Trophoblast cell (in vitro differentiated cells and primary cell): ENCODE results near the gene SPACA4.
A peak's percentile ranks its signal among the peaks of the same experiment; 100 is the strongest.

Experiments used
- DNase-seq, 2 donors: peaks; one replicate each; pipeline ENCODE4 v3.0.0-alpha.2; 2016
- H2AFZ ChIP-seq: 2 replicates; pipeline ENCODE4 v1.6.1; 2013; ENCODE audit warnings: low read length, moderate library complexity, mild to moderate bottlenecking; ENCODE audit not compliant: insufficient read depth, poor library complexity
- H2AK5ac ChIP-seq: 2 replicates; pipeline ENCODE4 v1.6.1; 2013; ENCODE audit warnings: mild to moderate bottlenecking, low read length
- H2BK120ac ChIP-seq: 2 replicates; pipeline ENCODE4 v1.6.1; 2013; ENCODE audit warnings: low read length, mild to moderate bottlenecking, moderate library complexity; ENCODE audit not compliant: insufficient read depth, poor library complexity
- H2BK12ac ChIP-seq: 2 replicates; pipeline ENCODE4 v1.6.1; 2013; ENCODE audit warnings: mild to moderate bottlenecking, low read length, moderate library complexity
- H2BK5ac ChIP-seq: 2 replicates; pipeline ENCODE4 v1.6.1; 2013; ENCODE audit warnings: low read length, low read depth, moderate library complexity, mild to moderate bottlenecking; ENCODE audit not compliant: poor library complexity
- H3K14ac ChIP-seq: 2 replicates; pipeline ENCODE4 v1.6.1; 2013; ENCODE audit warnings: mild to moderate bottlenecking, low read length
- H3K18ac ChIP-seq: 2 replicates; pipeline ENCODE4 v1.6.1; 2013; ENCODE audit warnings: mild to moderate bottlenecking, low read length
- H3K23ac ChIP-seq: 2 replicates; pipeline ENCODE4 v1.6.1; 2013; ENCODE audit warnings: low read length
- H3K27ac ChIP-seq: 2 replicates; pipeline ENCODE4 v1.5.1; 2013; ENCODE audit warnings: low read depth, mild to moderate bottlenecking, inconsistent platforms, low read length, moderate library complexity
- H3K27me3 ChIP-seq: 2 replicates; pipeline ENCODE4 v1.6.1; 2013; ENCODE audit warnings: inconsistent platforms, mild to moderate bottlenecking, low read length, moderate library complexity; ENCODE audit not compliant: insufficient read depth
- H3K36me3 ChIP-seq, 2 experiments: 1 replicate in 1 of 2; 2 replicates in 1 of 2; pipeline ENCODE4 v1.6.1; 2013; ENCODE audit warnings: low read length in 2 of 2, mild to moderate bottlenecking in 2 of 2, moderate library complexity in 1 of 2; ENCODE audit not compliant: insufficient read depth in 2 of 2, control insufficient read depth in 1 of 2
- H3K4ac ChIP-seq: 2 replicates; pipeline ENCODE4 v1.6.1; 2013; ENCODE audit warnings: low read depth, mild to moderate bottlenecking, low read length, moderate library complexity
- H3K4me1 ChIP-seq, 2 experiments: 1 replicate in 1 of 2; 2 replicates in 1 of 2; pipeline ENCODE4 v1.6.1; 2013; ENCODE audit warnings: low read length in 2 of 2, mild to moderate bottlenecking in 2 of 2, moderate library complexity in 1 of 2; ENCODE audit not compliant: insufficient read depth in 2 of 2, control insufficient read depth in 1 of 2
- H3K4me2 ChIP-seq: 2 replicates; pipeline ENCODE4 v1.6.1; 2013; ENCODE audit warnings: inconsistent platforms, mild to moderate bottlenecking, low read length, moderate library complexity
- H3K4me3 ChIP-seq: 2 replicates; pipeline ENCODE4 v1.5.1; 2013; ENCODE audit warnings: mild to moderate bottlenecking, low read depth, low read length, inconsistent platforms
- H3K79me1 ChIP-seq: one replicate; pipeline ENCODE4 v1.6.1; 2013; ENCODE audit warnings: low read length
- H3K79me2 ChIP-seq: 2 replicates; pipeline ENCODE4 v1.6.1; 2013; ENCODE audit warnings: low read length, mild to moderate bottlenecking; ENCODE audit not compliant: control insufficient read depth, insufficient read depth, poor library complexity
- H3K9ac ChIP-seq: 2 replicates; pipeline ENCODE4 v1.6.1; 2013; ENCODE audit warnings: mild to moderate bottlenecking, low read length
- H3K9me3 ChIP-seq: 2 replicates; pipeline ENCODE4 v1.6.1; 2013; ENCODE audit warnings: low read depth, mild to moderate bottlenecking, control low read depth, inconsistent platforms, low read length; ENCODE audit not compliant: insufficient read depth
- H4K12ac ChIP-seq: 2 replicates; pipeline ENCODE4 v1.6.1; 2013; ENCODE audit warnings: low read depth, mild to moderate bottlenecking, low read length, moderate library complexity
- H4K8ac ChIP-seq: 2 replicates; pipeline ENCODE4 v1.6.1; 2013; ENCODE audit warnings: low read depth, mild to moderate bottlenecking, low read length, moderate library complexity
- H4K91ac ChIP-seq: one replicate; pipeline ENCODE4 v1.6.1; 2013; ENCODE audit warnings: low read depth, mild to moderate bottlenecking, low read length, moderate library complexity
- WGBS: extraction: QIAGEN DNeasy Blood & Tissue Kit; methylation state at CpG from one replicate; pipeline ENCODE4 v1.1.7; 2013; ENCODE audit warnings: missing lambda C conversion rate; ENCODE audit not compliant: insufficient read length, insufficient coverage; ENCODE audit errors: extremely low coverage; 5-methylcytosine and 5-hydroxymethylcytosine counted together

Gene SPACA4

GRCh38 chr19:48634424-48635262, 28.1 kb downstream of the SPACA4 start:
- H3K4me1 ChIP-seq = peaks cover 25 to 47% of the 10 kb centered on the region in 2 experiments
- peaks cover 3% of the 10 kb centered on the region for H3K9me3 ChIP-seq
- H3K18ac ChIP-seq = no peak overlapping the region
- no peak overlapping the region for H3K9ac ChIP-seq
- no peak overlapping the region for H3K4ac ChIP-seq
- WGBS = no CpG with 5 or more reads among the region's 37 CpGs
- peaks cover 4% of the 10 kb centered on the region for H3K79me1 ChIP-seq
- no peak overlapping the region for H2BK5ac ChIP-seq
- H2BK12ac ChIP-seq = no peak overlapping the region
- no peak overlapping the region for H3K14ac ChIP-seq
- no peak overlapping the region for H3K27ac ChIP-seq
- no peak overlapping the region for H2AK5ac ChIP-seq
- peak; percentile 96 to 98 for DNase-seq
- peak overlapping the region; percentile 38 for H3K4me2 ChIP-seq
- H3K36me3 ChIP-seq = no peaks in the 10 kb centered on the region
- H4K12ac ChIP-seq = no peak overlapping the region
- no peak overlapping the region for H3K4me3 ChIP-seq
- no peaks in the 10 kb centered on the region for H3K79me2 ChIP-seq
- peak overlapping the region; percentile 50 for H2AFZ ChIP-seq
- H3K23ac ChIP-seq = no peak overlapping the region
- H4K8ac ChIP-seq = peak overlapping the region; percentile 69
- H4K91ac ChIP-seq = peak overlapping the region; percentile 72
- H2BK120ac ChIP-seq = no peak overlapping the region
- peaks cover 15% of the 10 kb centered on the region for H3K27me3 ChIP-seq

GRCh38 chr19:48635263-48635965, 28.9 kb downstream of the SPACA4 start:
- Histone ChIP-seq H3K18ac (peak overlapping the region; percentile 15), H3K27me3 (peaks cover 15% of the 10 kb centered on the region), H2AK5ac (no peak overlapping the region), H3K4me3 (peak overlapping the region; percentile 53), H3K27ac (no peak overlapping the region), H3K23ac (no peak overlapping the region), H3K36me3 (no peaks in the 10 kb centered on the region), H4K91ac (no peak overlapping the region), H3K79me2 (no peaks in the 10 kb centered on the region), H3K14ac (no peak overlapping the region), H3K4me2 (peak overlapping the region; percentile 67), H3K4me1 (peaks cover 21 to 40% of the 10 kb centered on the region in 2 experiments), H2BK12ac (no peak overlapping the region), H3K9me3 (peaks cover 3% of the 10 kb centered on the region), H2BK120ac (no peak overlapping the region), H2AFZ (peak overlapping the region; percentile 62), H3K9ac (no peak overlapping the region), H3K4ac (no peak overlapping the region), H4K8ac (peak overlapping the region; percentile 32), H2BK5ac (no peak overlapping the region), H4K12ac (no peak overlapping the region), H3K79me1 (peaks cover 4% of the 10 kb centered on the region)
- DNase-seq = peak; percentile 43 to 68
- no CpG with 5 or more reads among the region's 67 CpGs for WGBS

GRCh38 chr19:48635966-48636858, 29.7 kb downstream of the SPACA4 start:
- H2AFZ ChIP-seq = peak overlapping the region; percentile 62
- whole genome bisulfite sequencing = no CpG with 5 or more reads among the region's 35 CpGs
- H3K9ac ChIP-seq = no peak overlapping the region
- no peak overlapping the region for H2BK12ac ChIP-seq
- no peak overlapping the region for H3K4me3 ChIP-seq
- H3K36me3 ChIP-seq = no peaks in the 10 kb centered on the region
- no peak overlapping the region for H3K23ac ChIP-seq
- H2AK5ac ChIP-seq = no peak overlapping the region
- no peak overlapping the region for H4K91ac ChIP-seq
- no peak overlapping the region for H2BK5ac ChIP-seq
- H3K9me3 ChIP-seq = peaks cover 3% of the 10 kb centered on the region
- H3K27ac ChIP-seq = no peak overlapping the region
- peaks cover 15% of the 10 kb centered on the region for H3K27me3 ChIP-seq
- no peak for DNase-seq
- peak overlapping the region; percentile 19 for H4K8ac ChIP-seq
- H3K4me1 ChIP-seq = peaks cover 21 to 32% of the 10 kb centered on the region in 2 experiments
- H4K12ac ChIP-seq = no peak overlapping the region
- peaks cover 3% of the 10 kb centered on the region for H3K79me1 ChIP-seq
- no peak overlapping the region for H2BK120ac ChIP-seq
- H3K79me2 ChIP-seq = no peaks in the 10 kb centered on the region
- H3K4me2 ChIP-seq = peak overlapping the region; percentile 67
- no peak overlapping the region for H3K18ac ChIP-seq
- no peak overlapping the region for H3K14ac ChIP-seq
- no peak overlapping the region for H3K4ac ChIP-seq

DNA sequence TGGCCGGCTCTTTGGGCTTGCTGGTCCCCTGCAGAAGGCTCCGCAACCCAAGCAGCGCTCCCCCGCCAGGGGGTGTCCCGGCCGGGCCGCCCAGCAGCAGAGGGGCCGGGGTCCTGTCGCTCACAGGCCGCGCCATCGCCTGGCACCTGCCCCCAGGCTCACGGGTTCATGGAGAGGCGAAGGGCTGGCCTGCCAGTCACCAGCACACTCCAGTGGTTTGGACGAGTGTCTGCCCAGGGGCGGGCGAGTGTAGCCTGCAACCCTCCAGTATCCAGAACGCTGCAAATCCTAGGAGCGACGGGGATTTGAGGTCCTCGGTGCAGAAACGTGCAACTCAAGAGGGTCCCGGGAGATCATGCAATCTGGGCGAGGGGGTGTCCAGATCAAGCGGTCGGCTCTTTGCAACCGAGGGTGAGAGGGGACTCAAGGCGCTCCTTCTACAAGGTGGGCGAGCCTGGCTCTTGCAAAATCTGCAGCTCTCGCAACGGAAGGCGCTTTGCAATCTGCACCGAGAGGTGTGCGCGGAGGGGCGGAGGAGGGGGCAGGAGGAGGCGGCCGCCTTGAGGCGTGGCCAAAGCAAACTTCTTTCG, 30.4 kb downstream of the SPACA4 start, which contains the start of gene DBP:
Gene DBP, minus strand, starts transcription at position 521 of the 590 bp plus-strand sequence. Its CDS starts 385 bp downstream, at position 136.
- H3K4me3 ChIP-seq = no peak within 1 kb of the TSS
- no peak within 1 kb of the TSS for H4K12ac ChIP-seq
- peak within 1 kb of the TSS; percentile 30 for H4K8ac ChIP-seq
- no peak within 1 kb of the TSS for H3K9ac ChIP-seq
- no peak within 1 kb of the TSS for H3K4ac ChIP-seq
- peak within 1 kb of the TSS; percentile 24 for H3K4me2 ChIP-seq
- no peak within 1 kb of the TSS for H2AK5ac ChIP-seq
- peaks cover 21 to 32% of the 10 kb centered on the region in 2 experiments for H3K4me1 ChIP-seq
- H3K9me3 ChIP-seq = peaks cover 3% of the 10 kb centered on the region
- no peak within 1 kb of the TSS for H3K23ac ChIP-seq
- no peaks in the 10 kb centered on the region for H3K36me3 ChIP-seq
- H3K79me2 ChIP-seq = no peaks in the 10 kb centered on the region
- WGBS = no CpG with 5 or more reads among the region's 40 CpGs
- H3K27me3 ChIP-seq = peaks cover 15% of the 10 kb centered on the region
- H3K79me1 ChIP-seq = peaks cover 3% of the 10 kb centered on the region
- H3K27ac ChIP-seq = no peak within 1 kb of the TSS
- H2BK5ac ChIP-seq = no peak within 1 kb of the TSS
- H3K18ac ChIP-seq = no peak within 1 kb of the TSS
- no peak within 1 kb of the TSS for H4K91ac ChIP-seq
- no peak within 1 kb of the TSS for H2BK12ac ChIP-seq
- H3K14ac ChIP-seq = no peak within 1 kb of the TSS
- H2AFZ ChIP-seq = peak within 1 kb of the TSS; percentile 42
- no peak within 1 kb of the TSS for H2BK120ac ChIP-seq
- DNase-seq = peak in 1 of 2 donors; percentile 52
